C4-2B (cell line): ENCODE results near the gene ATP5F1C.

Experiments used
- ZFX ChIP-seq: fragments of 450-650 bp; IDR thresholded peaks from 2 replicates; pipeline ENCODE4 v1.6.1; 2017
- TF ChIP-seq, protein P1 (sequence below): fragments of 450-650 bp; conservative IDR thresholded peaks from 2 replicates; pipeline ENCODE4 v1.5.1; 2017; ENCODE audit warnings: mild to moderate bottlenecking

GRCh38 chr10:7856678-7857077, 68.7 kb downstream of the ATP5F1C start:
- TF ChIP-seq, protein P1, sequence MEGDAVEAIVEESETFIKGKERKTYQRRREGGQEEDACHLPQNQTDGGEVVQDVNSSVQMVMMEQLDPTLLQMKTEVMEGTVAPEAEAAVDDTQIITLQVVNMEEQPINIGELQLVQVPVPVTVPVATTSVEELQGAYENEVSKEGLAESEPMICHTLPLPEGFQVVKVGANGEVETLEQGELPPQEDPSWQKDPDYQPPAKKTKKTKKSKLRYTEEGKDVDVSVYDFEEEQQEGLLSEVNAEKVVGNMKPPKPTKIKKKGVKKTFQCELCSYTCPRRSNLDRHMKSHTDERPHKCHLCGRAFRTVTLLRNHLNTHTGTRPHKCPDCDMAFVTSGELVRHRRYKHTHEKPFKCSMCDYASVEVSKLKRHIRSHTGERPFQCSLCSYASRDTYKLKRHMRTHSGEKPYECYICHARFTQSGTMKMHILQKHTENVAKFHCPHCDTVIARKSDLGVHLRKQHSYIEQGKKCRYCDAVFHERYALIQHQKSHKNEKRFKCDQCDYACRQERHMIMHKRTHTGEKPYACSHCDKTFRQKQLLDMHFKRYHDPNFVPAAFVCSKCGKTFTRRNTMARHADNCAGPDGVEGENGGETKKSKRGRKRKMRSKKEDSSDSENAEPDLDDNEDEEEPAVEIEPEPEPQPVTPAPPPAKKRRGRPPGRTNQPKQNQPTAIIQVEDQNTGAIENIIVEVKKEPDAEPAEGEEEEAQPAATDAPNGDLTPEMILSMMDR, result no peak
- TF ChIP-seq ZFX, result no peak
